A549 (cell line): Measurements from ENCODE around the gene MRPL53. TPM values are rescaled to one million over a fixed set of nuclear protein-coding genes. Genes with fewer than 3 reads are reported as not detected.
A peak's percentile ranks its signal among the peaks of the same experiment; 100 is the strongest.

ENCODE experiments used
- ATAC-seq, 2 experiments: fragments of 200-7000 bp in 1 of 2; fragments of >200 bp in 1 of 2; cut with Nextera tagmentation in 1 of 2; cut with Tn5 transposase in 1 of 2; 3 replicates each; pipeline versions ENCODE4 v1.8.0 to v1.9.1; 2018 to 2020; ENCODE audit warnings: mild to moderate bottlenecking in 1 of 2, moderate library complexity in 1 of 2
- CTCF ChIA-PET: fragments of 300-600 bp; sonication (Branson Sonifier 250); formaldehyde crosslinking; extraction: SDS; loops from one replicate; lab custom pipeline; 2021; ENCODE audit warnings: antibody characterized with exemption, inconsistent platforms; lab: Yijun Ruan, JAX
- POLR2A ChIA-PET: fragments of 350-600 bp; formaldehyde crosslinking; extraction: SDS; loops from one replicate; lab custom pipeline; 2021; ENCODE audit warnings: antibody characterized with exemption, inconsistent platforms; lab: Yijun Ruan, JAX
- DNase-seq, 2 experiments: peaks; one replicate each; pipeline versions ENCODE4 v3.0.0 to v3.0.0-alpha.2; 2011 to 2016; ENCODE audit warnings: low read depth in 1 of 2, low spot score in 1 of 2
- FAIRE-seq: peaks from 2 replicates; lab custom pipeline; 2011; peaks lifted over from hg19 to GRCh38; lab: Jason Lieb, UNC
- H3K27ac ChIP-seq, 2 experiments: fragments of >200 bp; sonication (Bioruptor Twin); formaldehyde crosslinking; 3 replicates each; pipeline ENCODE4 v1.5.1; 2016 to 2017
- H3K4me1 ChIP-seq: fragments of >200 bp; sonication (Bioruptor Twin); formaldehyde crosslinking; 3 replicates; pipeline ENCODE4 v1.6.1; 2016
- H3K4me2 ChIP-seq: fragments of >200 bp; sonication (Bioruptor Twin); formaldehyde crosslinking; 3 replicates; pipeline ENCODE4 v1.6.1; 2016
- H3K4me3 ChIP-seq: fragments of >200 bp; sonication (Bioruptor Twin); formaldehyde crosslinking; 3 replicates; pipeline ENCODE4 v1.5.1; 2016
- H3K9me3 ChIP-seq: fragments of >200 bp; sonication (Bioruptor Twin); formaldehyde crosslinking; 3 replicates; pipeline ENCODE4 v1.6.1; 2016
- CEBPB ChIP-seq, 2 experiments: fragments of >200 bp in 1 of 2; sonication (Bioruptor Twin) in 1 of 2; formaldehyde crosslinking in 1 of 2; IDR thresholded peaks; 2 replicates each; pipeline ENCODE4 v1.6.1; 2012 to 2016
- FOXS1 ChIP-seq: fragments of 250-450 bp; sonication (Bioruptor Pico); IDR thresholded peaks from 2 replicates; pipeline ENCODE4 v1.5.0; 2020; ENCODE audit warnings: mild to moderate bottlenecking, moderate library complexity
- JUN ChIP-seq, 2 experiments: fragments of >200 bp; sonication (Bioruptor Twin); formaldehyde crosslinking; IDR thresholded peaks; 2 replicates in 1 of 2; 3 replicates in 1 of 2; pipeline ENCODE4 v1.6.1; 2016 to 2017
- KDM1A ChIP-seq: fragments of 200-600 bp; sonication (generic); IDR thresholded peaks from 2 replicates; pipeline ENCODE4 v1.6.1; 2016; ENCODE audit warnings: low read depth, mild to moderate bottlenecking
- MAZ ChIP-seq: fragments of 150-350 bp; IDR thresholded peaks from 2 replicates; pipeline ENCODE4 v1.6.1; 2014; ENCODE audit warnings: antibody characterized with exemption, low read depth, low read length, borderline replicate concordance
- NR3C1 ChIP-seq: fragments of >200 bp; sonication (Bioruptor Twin); formaldehyde crosslinking; IDR thresholded peaks from 3 replicates; pipeline ENCODE4 v1.6.1; 2017
- POLR2AphosphoS2 ChIP-seq: conservative IDR thresholded peaks from 2 replicates; pipeline ENCODE4 v1.6.1; 2012; ENCODE audit warnings: low read length, improper control_type of control experiment, inconsistent platforms
- TFCP2L1 ChIP-seq: fragments of 250-450 bp; sonication (Bioruptor Pico); IDR thresholded peaks from 2 replicates; pipeline ENCODE4 v1.5.0; 2021; ENCODE audit warnings: mild to moderate bottlenecking
- WGBS: methylation state at CpG from one replicate; pipeline ENCODE4 v1.1.6; 2017; ENCODE audit errors: missing lambda C conversion rate; 5-methylcytosine and 5-hydroxymethylcytosine counted together
- polyA plus RNA-seq, 4 experiments: library from polyadenylated mRNA; depleted of rRNA in 3 of 4; stranded (reverse); fragments of >200 nt; fragmentation: RNase III in 1 of 4; extraction: RNeasy Plus Mini Kit Qiagen cat#74134 plus additional on column Dnase treatment in 1 of 4; gene quantifications; 2 replicates in 3 of 4; 3 replicates in 1 of 4; pipeline ENCODE4 v1.2.3, GENCODE V29; 2011 to 2017
- TF ChIP-seq, protein P1 (sequence below): IDR thresholded peaks from 2 replicates; pipeline ENCODE4 v1.6.1; 2012
- TF ChIP-seq, protein P2 (sequence below): IDR thresholded peaks from 2 replicates; pipeline ENCODE4 v1.6.1; 2012
- TF ChIP-seq, protein P3 (sequence below): fragments of >200 bp; sonication (Bioruptor Twin); formaldehyde crosslinking; IDR thresholded peaks from 3 replicates; pipeline ENCODE4 v1.6.1; 2016
- TF ChIP-seq, protein P4 (sequence below): fragments of 250-450 bp; sonication (Bioruptor Pico); IDR thresholded peaks from 2 replicates; pipeline ENCODE4 v1.5.0; 2020; ENCODE audit warnings: low read depth, mild to moderate bottlenecking, moderate library complexity
- TF ChIP-seq, protein P5 (sequence below): fragments of 150-350 bp; IDR thresholded peaks from 2 replicates; pipeline ENCODE4 v1.6.1; 2014; ENCODE audit warnings: low read depth, mild to moderate bottlenecking, low read length

Gene MRPL53
- polyA plus RNA-seq, 2 of the 4 experiments (the other 2 are of a cell fraction) = 68.8 to 229 TPM

DNA sequence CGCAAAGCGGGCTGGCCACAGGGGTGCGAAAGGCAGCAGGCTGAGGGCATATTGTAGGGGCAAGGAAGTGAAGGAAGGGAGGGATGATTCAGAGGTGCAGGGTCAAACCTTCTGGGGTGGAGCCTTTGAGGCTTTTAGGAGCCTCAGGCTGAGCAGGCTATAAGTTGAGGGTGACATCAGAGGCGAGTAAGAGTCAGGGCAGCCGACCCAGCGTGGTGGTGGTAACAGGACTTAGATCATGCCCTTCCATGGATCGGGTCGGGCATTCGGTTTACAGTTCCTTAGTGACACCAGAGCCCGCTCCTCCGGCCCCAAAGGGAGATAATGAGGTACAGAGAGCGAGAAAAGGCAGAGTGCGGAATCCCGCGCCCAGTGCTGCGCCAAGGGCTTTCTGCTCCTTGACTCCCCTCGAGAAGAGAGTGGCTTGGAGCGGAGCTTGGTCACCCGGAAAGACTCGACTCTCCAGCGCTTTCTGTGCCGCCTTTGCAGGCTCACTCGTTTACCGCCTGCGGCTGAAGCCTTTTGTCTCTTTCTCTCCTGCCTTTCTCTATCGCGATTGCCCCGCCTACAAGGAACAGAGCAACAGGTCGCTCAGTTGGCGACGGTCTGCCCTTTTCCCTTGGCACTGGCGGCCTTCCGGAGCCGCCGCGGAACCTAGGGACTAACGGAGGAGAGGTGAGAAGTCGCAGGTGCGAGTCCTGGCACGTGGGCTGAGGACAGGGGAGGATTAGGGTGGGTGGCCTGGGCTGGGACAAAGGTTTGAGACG, 26.2 kb upstream of the MRPL53 start:
- ChIA-PET CTCF (interaction anchor here (0.9 to 15.5 kb wide), 2 partner anchors 8 to 12 kb away, joined by 4 to 184 read pairs; partner anchors contain the start of genes CCDC142, PCGF1 and TTC31), POLR2A (no interaction called here)
- ATAC-seq (peak in 1 of 2 experiments; percentile 6; a peak in 3 of 6 replicates), DNase-seq (peak in 1 of 2 experiments; percentile 32), FAIRE-seq (no peak)
- H3K4me2 ChIP-seq = no peak overlapping the region
- no peak overlapping the region for H3K4me3 ChIP-seq
- TF ChIP-seq KDM1A (no peak), TFCP2L1 (CRISPR knock-in tag) (no peak)
- TF ChIP-seq, protein P1, sequence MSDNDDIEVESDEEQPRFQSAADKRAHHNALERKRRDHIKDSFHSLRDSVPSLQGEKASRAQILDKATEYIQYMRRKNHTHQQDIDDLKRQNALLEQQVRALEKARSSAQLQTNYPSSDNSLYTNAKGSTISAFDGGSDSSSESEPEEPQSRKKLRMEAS = 0 out of 2 replicates have a peak, but pooled peaks have one; percentile 7
- H3K27ac ChIP-seq = no peak overlapping the region
- WGBS = 71% methylated on average over 41 of the region's 41 CpGs
- peaks cover 10% of the 10 kb centered on the region for H3K4me1 ChIP-seq
- H3K9me3 ChIP-seq = no peaks in the 10 kb centered on the region

- H3K9me3 ChIP-seq = no peaks in the 10 kb centered on the region
- ChIA-PET CTCF (interaction anchor here (0.9 to 15.5 kb wide), 3 partner anchors 9 to 89 kb away, joined by 4 to 184 read pairs (median 29); partner anchors contain the start of genes CCDC142, PCGF1 and TTC31), POLR2A (no interaction called here)
- DNase-seq = no peak
- no peak for FAIRE-seq
- no peak for TF ChIP-seq POLR2AphosphoS2
- TF ChIP-seq, protein P2, sequence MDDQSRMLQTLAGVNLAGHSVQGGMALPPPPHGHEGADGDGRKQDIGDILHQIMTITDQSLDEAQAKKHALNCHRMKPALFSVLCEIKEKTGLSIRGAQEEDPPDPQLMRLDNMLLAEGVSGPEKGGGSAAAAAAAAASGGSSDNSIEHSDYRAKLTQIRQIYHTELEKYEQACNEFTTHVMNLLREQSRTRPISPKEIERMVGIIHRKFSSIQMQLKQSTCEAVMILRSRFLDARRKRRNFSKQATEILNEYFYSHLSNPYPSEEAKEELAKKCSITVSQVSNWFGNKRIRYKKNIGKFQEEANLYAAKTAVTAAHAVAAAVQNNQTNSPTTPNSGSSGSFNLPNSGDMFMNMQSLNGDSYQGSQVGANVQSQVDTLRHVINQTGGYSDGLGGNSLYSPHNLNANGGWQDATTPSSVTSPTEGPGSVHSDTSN = 0 out of 2 replicates have a peak, but pooled peaks have one; percentile 16
- TF ChIP-seq JUN (IDR thresholded peaks at IDR 0.05) = peak in 1 of 2 experiments; percentile 35; a peak in 1 of 5 replicates
- H3K4me1 ChIP-seq = peaks cover 5% of the 10 kb centered on the region; the same call in 2 of the 3 replicates
- no peak overlapping the region for H3K27ac ChIP-seq
- no peak overlapping the region for H3K4me3 ChIP-seq
- H3K4me2 ChIP-seq = no peak overlapping the region
- 93% methylated on average over 47 of the region's 61 CpGs for WGBS
- no peak for ATAC-seq
These were observed 25.5 kb upstream of the MRPL53 start for GRCh38 chr2:74497777-74498499.

DNA sequence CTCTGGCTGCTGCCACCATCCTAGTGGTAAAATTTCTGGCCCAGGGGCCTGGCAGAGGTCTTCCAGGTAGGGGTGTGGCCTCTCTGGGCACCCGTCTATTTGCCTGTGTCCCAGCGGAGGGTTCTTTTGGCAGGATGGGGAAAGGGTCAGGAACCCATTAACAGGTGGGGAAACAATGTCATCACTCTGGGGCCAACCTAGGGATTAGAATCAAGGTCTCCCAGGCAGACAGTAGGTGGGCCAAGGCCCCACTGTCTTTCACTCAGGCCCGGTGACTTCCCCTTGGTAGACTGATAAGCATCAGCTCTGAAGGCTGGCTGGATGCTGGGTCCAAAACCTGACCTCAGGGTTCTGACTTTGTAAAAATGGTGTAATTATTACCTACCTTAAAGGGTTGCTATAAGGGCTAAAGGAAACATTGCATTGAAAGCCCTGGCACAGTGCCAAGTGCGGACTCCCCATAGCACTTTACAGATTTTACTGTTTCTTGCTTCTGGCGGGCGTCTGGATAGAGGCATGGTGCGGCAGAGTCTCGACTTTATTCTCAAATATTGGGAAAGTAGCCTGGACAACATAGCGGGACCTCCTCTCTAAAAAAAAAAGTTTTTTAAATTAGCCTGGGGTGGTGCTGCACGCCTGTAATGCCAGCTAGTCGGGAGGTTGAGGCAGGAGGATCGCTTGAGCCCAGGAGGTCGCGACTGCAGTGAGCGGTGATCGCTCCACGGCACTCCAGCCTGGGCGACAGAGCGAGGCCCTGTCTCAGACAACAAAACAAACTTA, 24.7 kb upstream of the MRPL53 start:
- no peak for DNase-seq
- Histone ChIP-seq H3K4me1 (peaks cover 5% of the 10 kb centered on the region; the same call in 2 of the 3 replicates), H3K9me3 (no peaks in the 10 kb centered on the region), H3K27ac (no peak overlapping the region), H3K4me2 (no peak overlapping the region), H3K4me3 (no peak overlapping the region)
- TF ChIP-seq, protein P3, sequence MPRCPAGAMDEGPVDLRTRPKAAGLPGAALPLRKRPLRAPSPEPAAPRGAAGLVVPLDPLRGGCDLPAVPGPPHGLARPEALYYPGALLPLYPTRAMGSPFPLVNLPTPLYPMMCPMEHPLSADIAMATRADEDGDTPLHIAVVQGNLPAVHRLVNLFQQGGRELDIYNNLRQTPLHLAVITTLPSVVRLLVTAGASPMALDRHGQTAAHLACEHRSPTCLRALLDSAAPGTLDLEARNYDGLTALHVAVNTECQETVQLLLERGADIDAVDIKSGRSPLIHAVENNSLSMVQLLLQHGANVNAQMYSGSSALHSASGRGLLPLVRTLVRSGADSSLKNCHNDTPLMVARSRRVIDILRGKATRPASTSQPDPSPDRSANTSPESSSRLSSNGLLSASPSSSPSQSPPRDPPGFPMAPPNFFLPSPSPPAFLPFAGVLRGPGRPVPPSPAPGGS = peak; percentile 19; the same call in 1 of the 3 replicates
- TF ChIP-seq CEBPB (IDR thresholded peaks at IDR 0.05) = no peak
- ChIA-PET POLR2A (interaction anchor here (0.7 to 2.0 kb wide), 2 partner anchors 10 to 25 kb away, joined by 3 to 8 read pairs; partner anchors contain the start of genes MRPL53 and PCGF1), CTCF (interaction anchor here (0.8 to 15.5 kb wide), 5 partner anchors 10 to 90 kb away, joined by 4 to 184 read pairs (median 5); partner anchors contain the start of genes CCDC142, PCGF1 and TTC31)
- no peak for ATAC-seq
- FAIRE-seq = no peak
- 93% methylated on average over 19 of the region's 19 CpGs for WGBS

DNA sequence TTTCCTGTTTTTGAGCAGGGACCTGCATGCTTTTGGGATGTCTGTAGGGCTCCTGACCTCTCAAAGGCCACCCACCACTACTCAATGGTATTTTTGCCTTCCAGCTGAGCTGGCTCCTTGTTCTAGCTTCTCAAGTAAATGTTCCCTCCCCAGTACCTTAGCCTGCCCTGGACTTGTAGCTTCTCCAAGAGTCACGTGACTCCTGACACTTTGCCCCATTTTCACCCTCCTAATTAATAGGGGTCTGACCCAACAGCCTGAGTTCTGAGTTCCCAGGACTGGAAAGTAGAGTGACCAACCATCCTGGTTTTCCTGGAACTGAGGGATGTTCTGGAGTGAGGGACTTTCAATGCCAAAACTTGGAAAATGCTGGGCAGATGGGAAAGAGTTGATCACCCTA, 23.0 kb upstream of the MRPL53 start:
- no peak overlapping the region for H3K4me3 ChIP-seq
- ChIA-PET CTCF (interaction anchor here (0.6 to 15.5 kb wide), 4 partner anchors 8 to 92 kb away, joined by 3 to 184 read pairs (median 35); partner anchors contain the start of genes CCDC142 and TTC31), POLR2A (interaction anchor here (2.0 kb wide), 1 partner anchor 11 kb away, joined by 8 read pairs; the partner anchor contains the start of gene PCGF1)
- WGBS = 90% methylated on average over 1 of the region's 1 CpG
- no peak overlapping the region for H3K4me2 ChIP-seq
- no peaks in the 10 kb centered on the region for H3K9me3 ChIP-seq
- H3K27ac ChIP-seq = no peak overlapping the region
- DNase-seq (no peak), FAIRE-seq (no peak), ATAC-seq (no peak)
- H3K4me1 ChIP-seq = no peaks in the 10 kb centered on the region
- TF ChIP-seq, protein P4, sequence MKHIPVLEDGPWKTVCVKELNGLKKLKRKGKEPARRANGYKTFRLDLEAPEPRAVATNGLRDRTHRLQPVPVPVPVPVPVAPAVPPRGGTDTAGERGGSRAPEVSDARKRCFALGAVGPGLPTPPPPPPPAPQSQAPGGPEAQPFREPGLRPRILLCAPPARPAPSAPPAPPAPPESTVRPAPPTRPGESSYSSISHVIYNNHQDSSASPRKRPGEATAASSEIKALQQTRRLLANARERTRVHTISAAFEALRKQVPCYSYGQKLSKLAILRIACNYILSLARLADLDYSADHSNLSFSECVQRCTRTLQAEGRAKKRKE = no peak
- TF ChIP-seq MAZ = no peak
- no peak for TF ChIP-seq POLR2AphosphoS2
- no peak for TF ChIP-seq FOXS1 (CRISPR knock-in tag)
- TF ChIP-seq, protein P5, sequence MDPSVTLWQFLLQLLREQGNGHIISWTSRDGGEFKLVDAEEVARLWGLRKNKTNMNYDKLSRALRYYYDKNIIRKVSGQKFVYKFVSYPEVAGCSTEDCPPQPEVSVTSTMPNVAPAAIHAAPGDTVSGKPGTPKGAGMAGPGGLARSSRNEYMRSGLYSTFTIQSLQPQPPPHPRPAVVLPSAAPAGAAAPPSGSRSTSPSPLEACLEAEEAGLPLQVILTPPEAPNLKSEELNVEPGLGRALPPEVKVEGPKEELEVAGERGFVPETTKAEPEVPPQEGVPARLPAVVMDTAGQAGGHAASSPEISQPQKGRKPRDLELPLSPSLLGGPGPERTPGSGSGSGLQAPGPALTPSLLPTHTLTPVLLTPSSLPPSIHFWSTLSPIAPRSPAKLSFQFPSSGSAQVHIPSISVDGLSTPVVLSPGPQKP = no peak
- no peak for TF ChIP-seq NR3C1
